HK-2 (cell line): ENCODE measurements around the gene GATAD2B.

Source experiments
- DNase-seq: peaks from one replicate; pipeline ENCODE4 v3.0.0-alpha.2; 2018; ENCODE audit not compliant: unreplicated experiment

Gene GATAD2B

DNA sequence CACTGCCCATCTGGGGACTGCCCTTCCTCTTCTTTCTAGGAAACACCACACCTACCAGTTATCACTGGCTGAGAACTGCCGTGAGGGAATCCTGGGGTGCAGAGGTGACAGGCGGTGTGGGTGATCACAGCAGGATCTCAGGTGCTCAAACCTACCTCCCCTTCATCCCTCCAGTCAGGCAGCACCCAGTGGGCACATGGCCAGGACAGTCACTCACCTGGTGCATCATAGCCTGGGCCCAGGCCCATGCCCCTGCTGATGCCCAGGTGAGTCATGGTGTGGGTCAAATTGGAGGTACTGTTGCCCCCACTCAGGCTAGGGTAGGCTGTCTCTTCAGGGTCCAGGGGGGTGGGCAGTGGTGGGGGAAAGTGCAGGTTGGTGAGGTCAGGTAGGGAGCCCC lies 29.0 kb upstream of the GATAD2B start:
- DNase-seq: no peak

DNA sequence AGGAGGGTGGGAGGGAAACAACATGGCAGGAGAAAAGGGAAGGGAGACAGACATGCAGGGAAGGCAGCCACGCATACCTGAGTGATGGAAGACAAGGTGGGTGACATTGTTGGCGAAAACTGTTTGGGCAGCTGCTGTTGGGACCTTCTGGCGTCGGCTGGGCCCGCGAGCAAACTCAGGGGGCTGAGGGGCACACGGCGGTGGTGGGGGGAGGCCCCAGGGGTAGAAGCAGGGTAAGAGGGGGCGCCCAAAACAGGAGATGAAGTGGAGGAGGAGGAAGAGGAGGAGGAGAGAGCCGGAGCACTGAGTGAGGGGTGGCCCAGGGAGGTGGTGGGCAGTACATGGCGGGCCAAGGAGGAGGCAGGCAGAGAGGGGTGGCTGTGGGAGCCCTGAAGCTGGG lies 28.4 kb upstream of the GATAD2B start:
- no peak for DNase-seq

DNA sequence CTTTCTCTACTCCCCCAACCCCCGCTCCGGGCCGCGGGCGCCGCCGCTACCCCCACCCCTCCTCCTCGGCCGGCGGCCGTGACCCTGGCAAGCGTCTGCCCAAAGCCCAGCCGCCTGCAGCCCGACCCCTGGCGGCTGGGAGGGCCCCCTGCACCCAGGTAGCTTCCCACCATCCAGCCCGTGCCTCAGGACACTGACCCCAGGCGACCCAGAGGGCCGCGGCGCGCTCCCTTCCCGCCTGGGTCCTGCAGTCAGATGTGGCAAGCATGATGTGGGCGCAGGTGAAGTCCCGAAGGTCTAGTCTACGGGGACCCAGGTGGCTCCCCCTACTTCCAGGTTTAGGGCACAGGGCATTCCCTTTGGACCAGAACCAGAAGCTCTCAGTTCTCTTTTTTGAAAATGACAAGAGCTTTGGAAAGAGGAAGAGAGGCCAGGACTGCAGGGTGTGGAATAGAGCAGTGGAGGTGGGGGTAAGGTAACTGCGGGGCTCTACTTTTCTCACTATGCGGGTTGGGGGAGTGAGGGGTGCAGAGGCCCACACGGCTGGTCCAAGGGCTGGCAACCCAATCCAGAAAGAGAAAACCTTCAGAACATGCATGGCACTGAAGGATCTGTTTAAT lies 24.0 kb upstream of the GATAD2B start, which contains the start of gene DENND4B:
DENND4B (minus strand) TSS at position 97 of the 620 bp plus-strand sequence. CDS start 2,344 bp downstream, outside the sequence.
- DNase-seq: peak; percentile 81

DNA sequence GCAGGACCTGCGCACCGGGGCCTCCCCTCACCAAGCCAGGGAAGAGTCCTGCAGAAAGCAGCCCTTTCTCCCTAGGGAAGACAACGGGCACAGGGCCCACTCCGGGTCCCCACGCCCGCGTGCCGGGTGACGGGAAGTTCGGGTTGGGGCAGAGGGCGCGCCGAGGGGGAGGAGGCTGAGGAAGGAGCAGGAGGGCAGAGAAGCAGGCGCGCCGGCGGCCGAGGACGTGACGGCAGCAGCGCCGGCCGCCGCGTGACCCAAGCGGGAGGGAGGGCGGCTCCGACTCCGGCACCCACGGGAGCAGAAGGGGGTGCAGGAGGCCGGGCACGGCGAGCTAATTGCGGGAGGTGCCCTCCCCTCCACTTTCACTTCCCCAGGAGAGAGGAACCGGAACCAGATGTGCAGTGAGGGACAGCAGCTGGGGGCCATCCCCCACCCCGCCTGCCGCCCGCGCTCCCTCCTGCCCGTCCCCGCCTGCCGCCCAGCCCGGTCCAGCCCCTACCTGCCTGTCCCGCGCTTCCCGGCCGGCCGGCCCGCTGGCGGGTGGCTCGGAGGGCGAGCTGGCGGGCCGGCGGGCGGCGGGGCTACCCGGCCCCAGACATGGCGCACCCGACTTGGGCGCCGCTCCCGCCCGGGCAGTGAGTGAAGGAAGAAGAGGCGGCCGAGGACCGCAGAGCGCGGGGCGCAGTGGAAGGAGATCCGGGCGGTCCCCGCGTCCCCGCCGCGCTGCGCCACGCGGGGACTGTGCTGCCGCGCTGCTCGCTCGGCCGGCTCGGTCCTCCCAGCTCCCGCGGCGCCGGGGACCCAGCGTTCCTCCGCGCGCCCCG lies 23.2 kb upstream of the GATAD2B start:
- DNase-seq: peak; percentile 78

DNA sequence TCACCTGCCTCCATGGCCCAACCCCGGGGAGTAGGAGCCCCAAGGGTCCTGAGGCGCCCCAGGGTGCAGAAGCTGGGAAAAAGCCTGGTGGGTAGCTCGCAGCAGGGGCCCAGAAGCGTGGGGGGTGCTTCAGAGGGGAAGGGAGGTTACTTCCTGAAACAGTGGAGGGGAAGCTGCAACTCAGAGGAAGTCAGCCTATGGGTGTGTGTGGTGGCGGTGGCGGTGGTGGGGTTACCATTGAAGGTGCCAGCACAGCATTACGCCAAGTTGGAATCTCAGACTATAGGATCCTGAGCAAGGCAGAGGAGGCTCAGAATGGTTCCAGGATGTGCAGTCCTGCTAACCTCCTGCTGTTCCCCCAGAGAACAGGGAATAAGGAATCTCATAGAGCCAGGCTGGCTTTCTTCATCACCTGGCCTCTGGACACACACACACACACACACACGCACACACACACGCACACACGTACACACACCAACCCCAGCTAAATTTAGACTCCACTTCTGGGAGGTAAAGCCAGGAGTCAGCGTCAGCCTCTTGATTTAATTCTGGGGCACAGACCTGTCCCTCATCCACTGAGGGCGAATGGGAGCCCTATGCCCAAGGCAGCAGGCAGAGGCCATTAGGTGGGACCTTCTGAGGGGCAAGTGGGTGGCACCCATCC lies 22.5 kb upstream of the GATAD2B start:
- no peak for DNase-seq

DNA sequence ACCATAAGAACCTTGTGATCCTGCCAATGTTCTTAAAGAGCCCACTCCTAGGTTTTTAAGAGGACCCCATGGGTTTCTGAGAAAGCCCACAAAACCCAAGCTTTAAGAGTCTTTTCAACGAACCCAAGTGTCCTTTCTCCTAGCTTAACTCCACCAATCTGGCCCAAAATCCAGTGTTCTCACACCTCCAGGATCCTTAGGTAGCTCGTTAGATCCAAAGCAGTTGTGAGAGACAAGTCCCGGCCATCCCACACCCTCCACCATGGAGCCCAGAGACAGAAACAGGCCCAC lies 22.0 kb upstream of the GATAD2B start:
- DNase-seq: no peak

DNA sequence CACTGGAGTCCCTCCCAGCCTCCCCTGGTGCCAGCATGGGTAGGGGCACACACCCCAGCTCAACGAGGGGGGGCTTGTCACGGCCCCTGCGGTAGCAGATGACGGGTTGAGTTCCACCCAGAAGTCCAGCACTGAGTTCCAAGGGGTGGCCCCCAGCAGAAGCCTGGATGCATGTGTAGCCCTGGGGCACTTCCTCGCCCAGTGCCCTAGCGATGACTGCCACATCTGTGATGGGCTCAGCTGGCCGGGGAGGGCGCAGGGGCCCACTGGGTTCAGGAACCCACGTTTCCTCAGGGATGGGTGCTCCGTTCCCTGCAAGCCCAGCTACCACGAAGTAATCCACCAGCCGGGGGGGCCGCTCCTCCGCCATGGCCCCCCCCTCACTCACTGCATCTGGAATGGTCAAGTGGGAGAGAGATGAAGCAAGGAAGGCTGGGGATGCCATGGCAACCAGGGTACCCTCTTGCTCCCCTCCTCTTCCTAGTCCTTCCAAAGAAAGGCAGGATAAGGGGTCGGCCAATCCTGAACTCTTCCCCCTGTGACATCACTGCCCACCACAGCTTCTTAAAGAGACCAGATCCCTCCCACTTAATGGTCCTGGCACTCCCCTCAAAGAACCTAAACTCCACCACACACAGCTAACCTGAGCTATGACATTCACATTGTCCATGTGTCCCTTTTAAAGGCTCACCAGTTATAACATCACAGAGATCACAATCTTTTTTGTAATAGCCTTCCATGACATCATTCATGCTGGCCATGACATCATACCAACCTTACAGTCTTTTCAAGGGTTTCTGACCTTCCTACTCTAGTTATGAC lies 21.4 kb upstream of the GATAD2B start:
- no peak for DNase-seq

DNA sequence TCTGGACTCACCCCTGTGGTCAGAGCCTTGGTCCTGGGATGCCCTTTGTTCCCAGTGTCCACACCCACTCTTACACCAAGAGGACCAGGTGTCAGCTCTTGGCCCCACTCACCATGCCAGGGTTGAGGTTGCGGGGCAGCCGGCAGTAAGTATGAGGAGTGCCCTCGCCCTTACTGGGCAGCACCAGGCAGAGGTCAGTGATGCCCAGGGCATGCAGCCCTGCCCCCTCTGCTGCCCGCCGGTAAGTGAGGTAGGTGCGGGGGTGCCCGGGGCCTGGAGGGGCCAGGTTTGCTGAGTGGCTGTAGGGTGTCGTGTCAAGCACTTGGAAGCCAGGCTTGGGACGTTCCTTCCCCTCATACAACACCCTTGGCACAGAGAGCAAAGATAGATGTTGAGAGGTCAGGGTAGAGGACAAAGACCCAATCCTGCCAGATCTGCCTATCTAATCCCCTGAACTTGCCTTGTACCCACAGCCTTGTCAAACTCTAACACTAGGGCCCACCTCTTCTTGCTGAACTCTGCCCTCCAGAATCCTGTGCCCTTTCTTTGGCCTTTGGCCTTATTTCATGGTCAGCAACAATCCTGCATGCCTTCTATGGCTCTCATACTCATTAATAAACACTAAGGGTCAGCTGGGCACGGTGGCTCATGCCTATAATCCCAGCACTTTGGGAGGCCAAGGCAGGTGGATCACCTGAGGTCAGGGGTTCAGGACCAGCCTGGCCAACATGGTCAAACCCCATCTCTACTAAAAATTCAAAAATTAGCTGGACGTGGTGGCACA lies 20.2 kb upstream of the GATAD2B start:
- no peak for DNase-seq

DNA sequence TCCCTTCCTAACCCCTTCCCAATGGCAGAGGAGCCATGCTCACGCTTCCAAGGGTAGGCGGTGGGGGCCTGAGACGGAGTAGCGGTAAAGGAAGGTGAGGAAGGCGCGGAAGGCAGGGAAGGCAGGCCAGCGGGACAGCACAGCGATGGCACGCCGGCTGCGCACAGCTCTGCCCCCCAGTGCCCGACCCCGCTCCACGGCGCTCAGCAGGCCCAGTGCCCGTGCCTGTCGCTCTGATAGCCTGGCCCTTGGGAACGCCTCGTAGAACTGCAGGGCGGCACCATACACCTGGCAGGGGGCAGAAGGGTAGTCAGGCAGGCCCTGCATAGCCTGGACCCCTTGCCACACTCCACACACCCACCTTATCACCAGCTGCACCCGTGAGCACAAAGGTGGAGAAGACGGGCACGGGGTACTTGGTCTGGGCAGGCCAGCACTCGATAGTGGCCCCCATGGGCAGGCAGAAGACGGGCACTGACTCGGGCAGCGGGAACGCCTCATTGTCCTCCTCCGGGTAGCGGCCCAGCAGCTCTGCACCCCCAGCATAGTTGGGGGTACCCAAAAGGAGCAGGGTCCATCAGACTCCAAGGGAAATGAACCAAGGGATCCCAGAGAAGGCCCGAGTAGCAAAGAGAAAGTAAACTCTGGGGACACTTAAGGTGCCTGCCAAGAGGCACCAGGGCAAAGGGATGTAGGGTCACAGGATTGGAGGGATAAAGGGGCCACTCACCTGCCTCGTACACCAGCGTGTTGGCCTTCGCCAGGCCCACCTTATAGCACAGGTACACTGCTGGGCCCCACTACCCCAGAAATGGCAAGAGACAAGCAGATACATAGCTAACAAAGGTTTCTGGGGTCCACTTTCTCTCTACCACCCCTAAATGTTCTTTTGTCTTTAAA lies 19.3 kb upstream of the GATAD2B start:
- DNase-seq: no peak

DNA sequence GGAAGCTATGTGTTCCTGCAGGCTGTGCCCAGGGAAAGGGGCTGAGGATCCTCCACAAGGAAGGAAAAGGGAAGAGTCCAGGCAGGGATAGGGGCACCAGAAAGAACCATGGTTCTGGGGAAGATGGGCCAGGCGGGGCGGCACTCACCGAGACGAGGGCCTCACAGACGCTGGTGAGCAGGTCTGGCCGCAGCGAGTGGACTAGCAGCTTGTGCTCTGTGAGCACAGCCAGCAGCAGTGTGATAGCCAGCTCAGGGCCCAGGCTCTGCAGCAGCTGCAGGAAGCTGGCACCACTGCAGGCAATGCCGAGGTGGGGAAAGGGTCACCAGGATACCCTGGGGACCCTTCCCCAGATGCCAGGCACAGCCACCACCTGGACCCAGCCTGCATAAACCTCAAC lies 18.0 kb upstream of the GATAD2B start:
- no peak for DNase-seq

DNA sequence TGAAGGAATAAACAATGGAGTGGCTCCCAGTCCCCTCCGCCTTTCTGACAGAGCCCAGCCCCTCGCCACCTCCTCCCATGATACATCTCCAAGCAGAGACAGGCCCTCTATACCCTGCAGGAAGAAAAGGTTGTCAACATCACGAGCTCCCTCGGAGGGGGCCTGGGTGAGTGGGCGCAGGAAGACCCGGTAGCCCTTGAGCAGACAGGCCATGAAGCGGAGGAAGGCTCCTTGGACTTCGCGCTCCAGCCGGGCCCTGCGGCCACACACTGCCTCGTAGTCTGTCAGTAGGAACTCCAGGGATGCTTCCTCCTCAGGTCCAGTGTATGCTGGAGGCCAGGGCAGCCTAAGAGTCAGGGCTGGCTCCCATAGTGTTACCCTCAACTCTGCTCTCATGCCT lies 16.7 kb upstream of the GATAD2B start:
- DNase-seq: no peak

DNA sequence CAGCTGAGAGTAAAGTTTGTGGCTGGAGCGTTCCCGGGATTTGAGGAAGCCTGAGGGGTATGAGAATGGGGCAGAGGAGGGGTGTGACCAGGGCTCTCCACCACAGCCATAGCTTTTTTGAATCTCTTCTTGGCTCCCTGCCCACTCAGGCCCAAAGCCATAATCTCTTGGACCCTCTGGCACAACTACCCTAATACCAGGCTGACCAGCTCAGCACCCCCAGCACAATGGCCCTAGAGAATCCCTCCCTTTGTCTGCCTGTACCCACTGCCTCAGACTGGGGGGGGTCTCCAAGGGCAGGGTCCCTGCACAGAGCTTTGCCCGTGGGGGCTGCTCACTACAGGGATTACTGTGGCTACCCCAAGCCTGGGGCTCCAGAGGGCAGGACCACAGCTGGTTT lies 16.2 kb upstream of the GATAD2B start:
- DNase-seq: no peak

DNA sequence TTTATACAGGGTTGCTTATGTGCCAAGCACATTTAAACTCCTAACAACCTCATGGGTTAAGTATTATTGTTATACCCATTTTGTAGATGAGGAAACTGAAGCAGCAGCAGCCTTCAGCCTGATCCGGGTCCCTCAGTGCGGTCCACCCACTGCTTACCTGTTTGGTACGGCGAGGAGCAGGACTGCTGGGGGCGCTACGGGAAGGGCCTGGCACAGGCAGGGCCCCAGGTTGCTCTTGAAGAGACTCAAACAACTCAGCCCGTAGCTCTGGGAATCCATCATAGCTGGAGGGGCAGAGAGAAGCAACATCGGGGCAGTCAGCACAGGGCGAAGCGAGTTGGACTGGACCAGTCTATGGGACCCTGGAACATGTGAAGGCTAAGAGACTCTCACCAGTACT lies 14.6 kb upstream of the GATAD2B start:
- no peak for DNase-seq

DNA sequence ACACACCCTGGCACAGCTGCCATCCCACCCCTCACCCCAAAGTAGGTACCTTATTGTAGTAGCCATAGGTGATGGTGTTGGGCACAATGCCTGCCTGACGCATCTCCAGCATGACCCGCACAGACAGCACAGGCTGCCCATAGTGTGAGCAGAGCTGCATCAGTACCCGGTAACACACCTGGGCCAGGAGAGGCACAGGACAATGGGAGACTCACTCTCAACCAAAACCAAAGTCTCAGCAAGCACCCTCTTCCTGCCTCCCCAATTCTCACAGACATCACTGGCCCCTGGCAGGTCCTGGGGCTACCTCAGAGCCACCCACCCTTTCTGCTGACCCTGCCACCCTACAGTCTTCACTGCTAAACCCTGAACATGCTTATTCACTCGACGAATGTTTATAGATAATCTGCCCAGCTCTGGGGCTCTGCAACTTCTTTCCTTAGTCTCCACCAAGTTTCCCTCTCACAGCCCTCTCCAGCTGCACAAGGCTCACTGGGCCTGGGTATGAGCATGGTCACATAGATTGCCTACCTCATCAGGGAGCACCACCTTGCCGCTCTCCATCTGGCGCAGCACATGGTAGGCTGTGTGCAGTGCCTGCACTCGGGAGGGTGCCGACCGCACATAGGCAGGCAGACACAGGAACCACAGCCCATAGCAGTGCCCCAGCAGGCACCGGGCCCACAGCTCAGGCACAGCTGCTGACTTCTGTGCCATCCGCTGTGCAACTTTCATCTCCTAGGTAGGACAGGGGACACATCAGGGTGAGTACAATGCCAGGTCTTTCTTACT lies 13.4 kb upstream of the GATAD2B start:
- DNase-seq: no peak

DNA sequence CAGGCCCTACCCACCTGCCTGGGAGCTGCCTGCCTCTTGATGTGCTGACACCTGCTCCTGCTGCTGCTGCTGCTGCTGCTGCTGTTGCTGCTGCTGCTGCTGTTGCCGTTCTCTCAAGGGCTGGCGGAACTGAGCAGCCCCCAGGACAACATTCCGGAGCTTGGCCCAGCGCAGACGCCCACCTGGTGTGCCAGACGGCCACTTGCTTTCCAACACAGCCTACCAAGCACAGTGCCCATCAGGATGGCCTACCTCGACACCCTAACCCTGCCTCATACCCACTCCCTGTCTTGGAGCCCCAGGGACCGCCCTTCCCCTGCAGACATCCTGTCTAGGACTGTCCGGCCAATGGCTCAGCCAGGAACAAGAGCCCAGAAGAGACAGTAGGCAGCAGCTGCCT lies 12.0 kb upstream of the GATAD2B start:
- no peak for DNase-seq

DNA sequence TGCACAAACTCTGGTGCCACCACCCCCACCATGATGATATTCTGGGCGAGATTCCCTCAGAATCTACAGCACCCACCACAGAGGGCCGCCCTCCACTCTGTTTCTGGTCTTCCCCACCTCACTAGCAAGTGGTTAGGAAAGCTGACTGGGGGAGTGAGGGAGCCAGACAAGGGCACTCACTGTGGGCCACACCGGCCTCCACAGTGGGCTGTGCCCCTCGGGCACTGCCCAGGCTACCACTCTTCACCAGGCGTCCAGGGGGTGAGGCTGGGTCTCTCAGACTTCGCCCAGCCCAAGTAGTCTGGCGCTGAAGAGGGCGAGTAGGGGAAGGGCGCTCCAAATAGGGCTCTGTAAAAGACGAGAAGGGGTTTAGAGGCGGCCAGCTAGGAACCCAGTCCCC lies 11.2 kb upstream of the GATAD2B start:
- DNase-seq: no peak

DNA sequence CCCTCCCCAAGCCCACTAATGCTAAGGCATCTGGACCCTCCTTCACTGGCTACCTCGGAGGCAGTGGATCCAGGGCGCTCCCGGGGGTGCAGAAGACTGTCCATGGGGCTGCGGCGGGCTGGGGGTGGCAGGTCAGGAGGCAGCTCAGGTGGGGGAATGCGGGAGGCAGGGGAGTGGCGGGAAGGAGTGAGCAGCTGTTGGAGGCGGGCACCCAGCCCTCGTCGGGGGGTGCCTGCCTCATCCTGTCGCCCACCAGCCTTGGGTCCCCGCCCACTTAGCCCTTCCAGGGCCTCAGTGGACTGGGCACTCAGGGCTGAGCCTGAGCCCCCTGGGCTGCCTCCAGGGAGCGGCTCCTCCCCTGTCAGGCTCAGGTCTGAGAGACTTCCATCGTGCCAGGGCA lies 10.7 kb upstream of the GATAD2B start:
- DNase-seq: no peak

DNA sequence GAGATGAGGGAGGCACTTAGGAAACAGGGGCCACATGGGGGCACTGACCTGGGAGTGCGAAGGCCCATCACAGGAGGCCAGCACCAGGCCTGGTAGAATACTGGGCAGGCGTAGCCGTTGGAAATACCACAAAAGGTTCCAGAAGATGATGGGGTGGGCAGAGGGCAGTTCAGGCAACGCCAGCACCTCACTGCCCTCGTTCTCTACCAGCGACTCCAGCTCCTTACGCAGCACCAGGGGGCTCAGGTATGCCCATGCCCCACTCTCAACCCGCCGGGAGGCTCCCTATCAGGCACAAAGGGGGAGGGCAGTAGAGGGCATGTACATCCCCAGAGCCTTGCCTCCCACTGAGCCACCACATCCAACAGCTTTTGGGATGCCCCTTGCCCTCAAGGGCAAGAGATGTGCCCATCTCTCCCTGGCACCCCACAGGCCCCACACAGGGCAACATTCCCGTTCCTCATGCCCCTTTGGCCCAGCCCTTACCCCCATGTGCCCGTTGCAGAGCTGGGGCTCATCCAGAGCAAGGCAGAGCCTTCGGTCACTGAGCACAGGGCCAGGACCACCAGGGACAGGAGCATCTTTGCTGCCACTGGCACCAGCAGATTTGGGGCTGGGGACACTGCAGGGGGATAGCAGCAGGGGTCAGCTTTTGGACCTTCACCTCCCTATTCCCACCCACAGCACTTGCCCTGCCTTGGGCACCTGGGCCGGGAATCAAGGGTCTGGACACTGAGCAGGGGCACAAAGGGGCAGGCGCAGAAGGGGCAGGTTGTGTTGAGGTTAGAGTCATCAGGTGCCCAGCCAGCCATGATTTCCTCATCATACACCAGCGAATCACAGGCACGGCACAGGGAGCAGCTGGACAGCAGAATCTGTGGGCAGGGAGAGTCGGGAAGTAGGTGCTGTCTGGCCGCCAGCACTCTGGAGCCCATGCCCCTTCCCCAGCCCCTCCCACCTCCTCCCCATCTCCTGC lies 9.7 kb upstream of the GATAD2B start:
- DNase-seq: no peak
